ENCODE results near the gene PRELID2. TPM values are rescaled to one million over a fixed set of nuclear protein-coding genes. Genes with fewer than 3 reads are reported as not detected.
"Not testable (repeated sequence)": the region's sequence is repeated elsewhere in the genome, so short reads cannot be mapped to it uniquely, and the experiment has no call there.

PRELID2 gene
- total RNA-seq, 3 donors from 2014 or later, result 15.5 to 24.6 (median 23.1) TPM

DNA sequence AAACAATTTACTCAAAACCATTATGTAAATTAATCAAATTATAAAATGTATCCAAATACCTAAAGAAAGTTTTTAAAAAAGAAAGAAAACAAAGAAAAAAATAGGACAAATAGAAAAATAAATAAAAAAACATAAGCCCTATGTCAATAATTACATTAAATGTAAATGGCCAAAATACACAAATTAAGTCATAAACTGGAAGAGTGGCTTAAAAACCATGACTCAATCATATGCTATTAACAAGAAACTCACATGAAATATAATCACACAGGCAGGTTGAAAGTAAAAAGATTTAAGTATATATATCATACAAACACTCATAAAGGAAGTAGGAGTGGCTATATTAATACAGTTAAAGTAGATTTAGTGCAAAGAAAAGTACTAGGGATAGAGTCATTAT lies 95.3 kb downstream of the PRELID2 start:
- H3K9me3 ChIP-seq, result peaks cover 0 to 5% of the 10 kb centered on the region in 2 donors
- no peak overlapping the region for H3K4me3 ChIP-seq
- no peaks in the 10 kb centered on the region for H3K36me3 ChIP-seq
- TF ChIP-seq POLR2AphosphoS5 (IDR thresholded peaks at IDR 0.05) (no peak), POLR2A (IDR thresholded peaks at IDR 0.05) (no peak), CTCF (IDR thresholded peaks at IDR 0.05) (no peak)
- no peak overlapping the region for H3K27ac ChIP-seq
- no peaks in the 10 kb centered on the region for H3K4me1 ChIP-seq
- H3K27me3 ChIP-seq, result no peaks in the 10 kb centered on the region
- no peak for DNase-seq (ENCODE audit: low spot score in 2 of 2)
- intact Hi-C loops (cut with DNase I; ENCODE audit: low total_unique reads), result no loop called here

DNA sequence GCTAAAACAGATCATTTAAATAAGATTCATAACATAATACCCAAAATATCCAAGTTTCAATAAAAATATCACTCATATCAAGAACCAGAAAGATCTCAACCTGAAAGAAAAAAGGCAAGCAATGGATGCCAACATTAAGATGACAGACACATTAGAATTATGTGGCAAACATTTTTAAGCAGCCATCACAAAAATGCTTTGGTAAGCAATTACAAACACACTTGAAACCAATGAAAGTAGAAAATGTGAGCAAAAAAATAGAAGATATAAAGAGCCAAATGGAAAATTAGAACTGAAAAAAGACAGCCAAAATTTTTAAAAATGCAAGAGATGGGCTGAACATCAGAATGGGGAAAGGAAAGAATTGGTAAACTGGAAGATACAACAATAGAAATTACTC lies 96.9 kb downstream of the PRELID2 start:
- Histone ChIP-seq H3K36me3 (no peaks in the 10 kb centered on the region), H3K4me3 (no peak overlapping the region), H3K27me3 (no peaks in the 10 kb centered on the region), H3K27ac (no peak overlapping the region), H3K9me3 (no peaks in the 10 kb centered on the region), H3K4me1 (no peaks in the 10 kb centered on the region)
- intact Hi-C loops (cut with DNase I; ENCODE audit: low total_unique reads), result no loop called here
- TF ChIP-seq POLR2AphosphoS5 (IDR thresholded peaks at IDR 0.05), result no peak
- TF ChIP-seq CTCF (IDR thresholded peaks at IDR 0.05), result no peak
- no peak for TF ChIP-seq POLR2A (IDR thresholded peaks at IDR 0.05)
- DNase-seq (ENCODE audit: low spot score in 2 of 2), result no peak

DNA sequence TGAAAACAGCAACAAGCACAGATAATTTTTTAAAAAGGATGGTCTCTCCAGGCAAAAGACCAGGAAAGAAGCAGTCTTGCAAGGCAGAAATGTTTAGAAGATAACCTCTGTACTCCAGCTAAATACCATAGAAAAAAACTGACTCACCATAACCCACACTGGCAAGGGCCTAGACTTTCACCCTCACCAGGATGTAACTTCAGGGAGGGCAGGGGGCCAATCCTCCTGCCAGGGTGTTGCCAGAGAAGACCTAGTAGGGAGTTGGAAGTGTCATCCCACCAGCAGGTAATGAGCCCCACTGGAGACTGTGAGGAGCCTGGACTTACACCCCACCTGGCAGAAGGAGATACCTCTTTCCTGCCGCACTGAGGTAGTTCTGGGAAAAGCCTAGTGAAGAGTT lies 97.6 kb downstream of the PRELID2 start:
- Histone ChIP-seq H3K27ac (no peak overlapping the region), H3K36me3 (no peaks in the 10 kb centered on the region), H3K27me3 (no peaks in the 10 kb centered on the region), H3K4me3 (no peak overlapping the region), H3K9me3 (no peaks in the 10 kb centered on the region), H3K4me1 (no peaks in the 10 kb centered on the region)
- DNase-seq (ENCODE audit: low spot score in 2 of 2), result no peak
- TF ChIP-seq CTCF (IDR thresholded peaks at IDR 0.05) (no peak), POLR2AphosphoS5 (IDR thresholded peaks at IDR 0.05) (no peak), POLR2A (IDR thresholded peaks at IDR 0.05) (no peak)
- intact Hi-C loops (cut with DNase I; ENCODE audit: low total_unique reads), result no loop called here

DNA sequence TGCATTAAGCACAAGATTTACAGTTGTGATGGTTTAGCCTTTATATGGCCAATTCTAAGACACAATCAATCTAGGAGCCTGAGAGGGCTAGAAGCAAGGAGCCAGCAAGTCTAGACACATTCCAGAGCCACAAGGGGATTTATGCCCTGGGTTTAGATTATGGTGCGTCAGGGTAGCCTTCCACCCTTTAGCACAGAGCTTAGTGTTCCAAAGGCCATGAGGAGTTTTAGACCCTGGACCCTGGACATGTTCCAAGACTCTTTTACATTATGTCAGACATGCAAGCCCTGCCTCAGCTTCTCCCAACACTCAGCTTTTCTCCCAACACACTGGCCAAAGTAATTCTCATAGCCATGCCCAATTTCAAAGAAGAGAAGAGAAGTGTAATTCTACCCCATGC lies 105.2 kb downstream of the PRELID2 start:
- H3K9me3 ChIP-seq, result peaks cover 26 to 42% of the 10 kb centered on the region in 2 donors
- intact Hi-C loops (cut with DNase I; ENCODE audit: low total_unique reads); H3K4me1 ChIP-seq; H3K27me3 ChIP-seq; DNase-seq (ENCODE audit: low spot score in 2 of 2); H3K4me3 ChIP-seq; H3K36me3 ChIP-seq; H3K27ac ChIP-seq: not testable (repeated sequence)

GRCh38 chr5:145723516-145723915 lies 111.6 kb downstream of the PRELID2 start:
- H3K36me3 ChIP-seq, result no peaks in the 10 kb centered on the region
- peaks cover 18 to 23% of the 10 kb centered on the region in 2 donors for H3K9me3 ChIP-seq
- DNase-seq (ENCODE audit: low spot score in 2 of 2), result no peak
- H3K4me3 ChIP-seq, result no peak overlapping the region
- H3K27ac ChIP-seq, result no peak overlapping the region
- H3K27me3 ChIP-seq, result no peaks in the 10 kb centered on the region
- no peaks in the 10 kb centered on the region for H3K4me1 ChIP-seq
- TF ChIP-seq POLR2AphosphoS5 (IDR thresholded peaks at IDR 0.05) (no peak), CTCF (IDR thresholded peaks at IDR 0.05) (no peak), POLR2A (IDR thresholded peaks at IDR 0.05) (no peak)
- intact Hi-C loops (cut with DNase I; ENCODE audit: low total_unique reads), result no loop called here

DNA sequence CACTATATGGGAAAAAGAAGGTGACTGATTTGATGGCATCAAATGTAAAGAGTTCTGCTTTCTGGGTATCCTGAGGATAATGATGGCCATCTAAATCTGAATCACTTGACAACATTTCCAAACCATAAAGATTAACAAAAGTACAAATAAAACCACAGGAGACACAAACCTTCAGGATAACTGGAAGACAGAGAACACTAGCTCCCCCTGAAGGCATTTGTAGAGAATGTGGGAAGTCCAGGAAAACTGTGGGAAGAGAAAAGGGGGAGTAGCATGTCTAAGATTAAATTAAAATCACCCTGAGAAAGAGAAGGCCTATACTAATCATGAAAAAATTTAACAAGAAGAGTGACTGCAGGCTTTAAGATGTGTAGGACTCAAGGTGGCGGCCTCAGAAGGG lies 116.2 kb downstream of the PRELID2 start:
- H3K4me1 ChIP-seq, result no peaks in the 10 kb centered on the region
- DNase-seq (ENCODE audit: low spot score in 2 of 2), result no peak
- no peak overlapping the region for H3K27ac ChIP-seq
- intact Hi-C loops (cut with DNase I; ENCODE audit: low total_unique reads), result no loop called here
- no peak for TF ChIP-seq POLR2AphosphoS5 (IDR thresholded peaks at IDR 0.05)
- TF ChIP-seq CTCF (IDR thresholded peaks at IDR 0.05), result no peak
- no peak for TF ChIP-seq POLR2A (IDR thresholded peaks at IDR 0.05)
- no peaks in the 10 kb centered on the region for H3K9me3 ChIP-seq
- no peaks in the 10 kb centered on the region for H3K27me3 ChIP-seq
- H3K4me3 ChIP-seq, result no peak overlapping the region
- no peaks in the 10 kb centered on the region for H3K36me3 ChIP-seq

All from breast epithelium (tissue), 4 donors.